ENCODE results near the gene EFNB3. TPM values are rescaled to one million over a fixed set of nuclear protein-coding genes. Genes with fewer than 3 reads are reported as not detected.

EFNB3 gene
- total RNA-seq, 2 experiments from 2014 or later, result not detected

DNA sequence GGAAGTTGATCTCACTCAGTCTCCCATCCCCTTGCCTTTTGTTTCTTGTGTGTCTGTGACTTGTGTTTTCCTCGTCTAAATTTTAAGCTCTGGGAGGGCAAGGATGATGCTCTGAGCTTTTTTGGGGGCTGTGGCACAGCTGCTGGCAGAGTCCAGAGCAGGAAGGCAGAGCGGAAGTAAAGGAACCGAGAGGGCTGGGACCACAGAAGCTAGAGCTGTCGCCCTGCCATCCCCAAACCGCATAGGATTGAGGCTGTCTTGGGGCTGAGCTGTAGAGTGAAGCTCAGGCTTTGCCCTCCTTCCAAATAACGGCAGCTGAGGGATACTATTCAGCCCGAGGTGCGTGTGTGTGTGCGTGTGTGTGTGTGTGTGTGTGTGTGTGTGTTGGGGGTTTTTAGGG lies 8.8 kb downstream of the EFNB3 start:
- ChIA-PET POLR2A (interaction anchor here (0.6 to 2.9 kb wide), 3 partner anchors 18 to 29 kb away, joined by 3 to 13 read pairs (median 3); partner anchors contain the start of gene TP53), CTCF (interaction anchor here (0.8 to 2.4 kb wide), 4 partner anchors 9 to 84 kb away, joined by 3 to 7 read pairs (median 3); partner anchors contain the start of genes SHBG and TP53)
- Mint-ChIP-seq H3K36me3 (ENCODE audit: low read depth) (no peaks in the 10 kb centered on the region), H3K4me1 (ENCODE audit: low read depth) (peaks cover 18% of the 10 kb centered on the region), H3K9me3 (no peaks in the 10 kb centered on the region), H3K27me3 (peaks cover 60% of the 10 kb centered on the region), H3K27ac (no peak overlapping the region), H3K4me3 (no peak overlapping the region)
- DNase-seq (no peak), ATAC-seq (no peak)
- TF ChIP-seq, protein P1, sequence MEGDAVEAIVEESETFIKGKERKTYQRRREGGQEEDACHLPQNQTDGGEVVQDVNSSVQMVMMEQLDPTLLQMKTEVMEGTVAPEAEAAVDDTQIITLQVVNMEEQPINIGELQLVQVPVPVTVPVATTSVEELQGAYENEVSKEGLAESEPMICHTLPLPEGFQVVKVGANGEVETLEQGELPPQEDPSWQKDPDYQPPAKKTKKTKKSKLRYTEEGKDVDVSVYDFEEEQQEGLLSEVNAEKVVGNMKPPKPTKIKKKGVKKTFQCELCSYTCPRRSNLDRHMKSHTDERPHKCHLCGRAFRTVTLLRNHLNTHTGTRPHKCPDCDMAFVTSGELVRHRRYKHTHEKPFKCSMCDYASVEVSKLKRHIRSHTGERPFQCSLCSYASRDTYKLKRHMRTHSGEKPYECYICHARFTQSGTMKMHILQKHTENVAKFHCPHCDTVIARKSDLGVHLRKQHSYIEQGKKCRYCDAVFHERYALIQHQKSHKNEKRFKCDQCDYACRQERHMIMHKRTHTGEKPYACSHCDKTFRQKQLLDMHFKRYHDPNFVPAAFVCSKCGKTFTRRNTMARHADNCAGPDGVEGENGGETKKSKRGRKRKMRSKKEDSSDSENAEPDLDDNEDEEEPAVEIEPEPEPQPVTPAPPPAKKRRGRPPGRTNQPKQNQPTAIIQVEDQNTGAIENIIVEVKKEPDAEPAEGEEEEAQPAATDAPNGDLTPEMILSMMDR (IDR thresholded peaks at IDR 0.05), result no peak
- intact Hi-C loops (cut with micrococcal nuclease), result no loop called here

DNA sequence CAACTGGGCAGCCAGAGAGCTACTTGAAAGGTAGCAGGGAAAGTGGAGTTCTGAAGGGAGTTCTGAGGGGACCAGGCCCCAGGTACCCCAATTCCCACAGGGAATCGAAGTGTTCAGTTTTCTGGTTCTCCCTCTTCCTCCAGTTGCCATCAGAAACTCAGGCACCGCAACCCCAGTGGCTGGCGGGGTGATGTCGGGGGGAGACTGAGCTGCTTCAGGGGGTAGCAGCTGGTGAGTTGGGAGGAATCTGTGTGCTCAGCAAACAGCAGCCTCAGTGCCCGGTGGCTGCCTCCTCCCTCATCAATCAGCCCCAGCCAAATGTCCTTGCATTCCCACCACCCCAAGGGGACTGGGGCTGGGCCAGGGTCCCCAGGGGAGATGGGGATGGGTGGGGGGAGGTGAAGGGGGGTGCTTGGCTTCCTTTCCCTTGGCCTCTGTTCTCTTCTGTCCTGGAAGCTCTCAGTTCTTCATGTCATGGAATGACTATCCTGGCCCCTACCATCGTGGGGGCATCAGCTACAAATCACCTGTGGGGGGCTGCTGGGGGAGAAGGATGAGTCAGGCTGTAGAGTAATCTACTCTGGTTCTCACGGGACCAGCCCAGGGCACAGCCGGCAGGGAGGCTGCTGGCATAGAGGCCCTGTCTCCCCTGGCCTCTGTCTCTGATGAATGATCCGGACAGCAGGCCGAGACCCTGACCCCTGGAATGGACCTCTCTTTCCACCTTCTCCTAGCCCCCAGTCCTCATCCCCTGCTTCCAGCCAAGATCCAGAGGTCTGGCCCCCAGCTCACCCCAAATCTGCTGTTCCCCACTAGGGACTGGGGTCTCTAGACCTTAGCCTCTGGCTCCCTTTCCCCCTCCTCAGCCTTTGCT lies 10.0 kb downstream of the EFNB3 start:
- peaks cover 61% of the 10 kb centered on the region for H3K27me3 Mint-ChIP-seq
- H3K27ac Mint-ChIP-seq, result no peak overlapping the region
- no peak overlapping the region for H3K4me3 Mint-ChIP-seq
- ChIA-PET CTCF (interaction anchor here (1.6 to 2.4 kb wide), 2 partner anchors 29 to 85 kb away, joined by 3 to 7 read pairs; partner anchors contain the start of gene SHBG), POLR2A (interaction anchor here (1.0 to 2.9 kb wide), 3 partner anchors 27 to 30 kb away, joined by 3 to 13 read pairs (median 3); partner anchors contain the start of genes TP53 and WRAP53)
- TF ChIP-seq, protein P1 (IDR thresholded peaks at IDR 0.05), result no peak
- ATAC-seq, result no peak
- no peaks in the 10 kb centered on the region for H3K36me3 Mint-ChIP-seq (ENCODE audit: low read depth)
- intact Hi-C loops (cut with micrococcal nuclease), result no loop called here
- peaks cover 17% of the 10 kb centered on the region for H3K4me1 Mint-ChIP-seq (ENCODE audit: low read depth)
- no peaks in the 10 kb centered on the region for H3K9me3 Mint-ChIP-seq
- DNase-seq, result no peak

DNA sequence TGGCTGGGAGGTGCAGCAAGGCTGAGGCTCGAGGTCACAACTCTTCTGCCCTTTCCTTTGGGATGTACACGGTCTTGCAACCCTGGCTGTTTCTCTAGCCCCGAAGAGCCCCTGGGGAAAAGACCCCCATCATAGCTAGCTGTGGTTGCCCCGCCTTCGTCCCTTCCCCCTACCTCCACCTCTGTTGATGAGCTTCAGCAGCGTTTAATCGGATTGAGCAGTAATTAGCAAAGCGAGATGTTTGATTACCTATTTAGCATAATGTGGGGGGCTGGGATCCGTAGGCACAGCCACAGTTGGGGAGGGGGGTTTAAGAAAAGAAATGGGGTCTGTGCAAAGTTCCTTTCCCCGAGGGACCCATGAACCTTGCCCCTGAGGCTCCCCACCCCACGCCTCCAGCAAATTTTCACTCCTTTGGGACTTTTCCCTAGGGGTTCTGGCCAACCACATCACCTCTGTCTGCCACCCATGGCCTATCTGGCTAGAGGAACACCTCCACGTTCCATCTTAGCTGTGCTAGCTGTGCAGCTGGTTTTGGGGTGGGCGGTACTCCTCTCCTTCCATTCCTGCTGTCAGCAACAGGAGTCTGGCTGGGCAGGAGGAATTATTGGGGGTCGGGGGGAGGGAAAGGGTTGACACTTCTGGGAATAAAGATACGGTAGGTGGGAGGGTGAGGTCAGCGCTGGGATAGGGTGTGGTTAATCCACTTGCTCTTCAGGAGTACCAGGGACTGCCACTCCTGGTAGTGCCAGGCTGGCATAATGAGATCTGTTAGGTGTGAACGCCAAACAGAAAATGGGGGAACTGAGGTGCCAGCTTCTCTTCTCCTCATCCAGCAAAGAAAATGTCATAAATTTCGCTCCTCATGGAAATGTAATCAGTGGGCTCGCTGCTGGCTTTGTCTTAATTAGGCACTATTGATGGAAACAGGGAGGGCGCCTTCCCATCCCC lies 11.2 kb downstream of the EFNB3 start:
- POLR2A ChIA-PET, result no interaction called here
- H3K4me3 Mint-ChIP-seq, result peak overlapping the region; percentile 68

DNA sequence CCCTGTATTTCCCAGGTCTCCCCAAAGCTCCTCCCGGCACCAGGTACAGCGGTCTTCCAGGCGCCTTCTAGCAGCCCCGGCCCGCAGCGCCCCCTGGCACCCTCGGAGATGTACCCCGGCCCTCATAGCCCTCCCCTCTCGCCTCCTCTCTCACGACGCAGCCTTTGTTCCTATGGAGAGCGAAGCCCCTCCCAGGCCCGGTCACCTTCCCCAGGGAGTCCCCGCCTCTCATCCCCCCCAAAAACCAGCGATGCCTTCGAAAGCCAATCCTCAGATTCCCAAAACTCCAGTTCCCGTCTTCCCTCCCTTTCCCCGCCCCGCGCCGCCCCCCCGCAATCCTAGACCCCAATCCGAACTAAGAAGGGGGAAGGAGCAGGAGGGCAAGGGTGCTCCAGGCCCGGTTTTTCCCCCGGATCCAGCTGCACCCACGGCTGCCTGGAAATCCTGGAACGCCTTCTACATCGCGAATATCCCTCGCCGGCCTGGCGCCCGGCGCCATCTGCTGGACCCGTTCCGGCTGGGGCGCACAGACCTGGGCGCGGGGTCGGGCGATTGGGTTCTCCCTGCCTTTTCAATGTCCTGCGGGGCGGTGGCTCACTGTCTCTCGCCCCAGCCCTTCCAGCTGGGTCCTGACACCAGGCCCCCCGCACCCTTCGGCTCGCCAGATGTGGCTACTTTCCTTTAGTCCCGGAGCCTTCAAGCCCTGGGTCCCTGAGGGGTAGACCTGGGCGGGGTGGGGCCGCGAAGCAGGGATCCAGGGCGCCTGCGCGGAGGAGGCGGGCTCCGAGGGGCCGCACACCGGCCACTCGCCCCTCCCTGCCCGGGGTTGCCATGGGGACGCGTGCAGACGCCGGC lies 12.1 kb downstream of the EFNB3 start, which contains the start of gene DNAH2:
TSS of gene DNAH2 (plus strand) at position 844 of the 855 bp plus-strand sequence. CDS start 1,991 bp downstream, outside the sequence.
- POLR2A ChIA-PET, result interaction anchor here (1.4 kb wide), 1 partner anchor 30 kb away, joined by 5 read pairs; the partner anchor contains the start of gene TP53
- Mint-ChIP-seq H3K4me1 (ENCODE audit: low read depth) (peaks cover 9% of the 10 kb centered on the region), H3K36me3 (ENCODE audit: low read depth) (no peaks in the 10 kb centered on the region), H3K27me3 (peaks cover 60% of the 10 kb centered on the region), H3K4me3 (peak within 1 kb of the TSS; percentile 68), H3K27ac (no peak within 1 kb of the TSS), H3K9me3 (no peaks in the 10 kb centered on the region)
- ATAC-seq, result peak; percentile 80
- TF ChIP-seq, protein P1 (IDR thresholded peaks at IDR 0.05), result peak; percentile 49
- intact Hi-C loops (cut with micrococcal nuclease), result no loop called here
- peak; percentile 66 for DNase-seq
- CTCF ChIA-PET, result interaction anchor here (1.0 to 1.5 kb wide), 5 partner anchors 10 to 436 kb away, joined by 3 to 6 read pairs (median 3); partner anchors contain the start of genes SLC2A4 and WRAP53

More for the DNA sequence above, 11.2 kb downstream of the EFNB3 start:
- Mint-ChIP-seq H3K9me3 (no peaks in the 10 kb centered on the region), H3K27me3 (peaks cover 61% of the 10 kb centered on the region), H3K4me1 (ENCODE audit: low read depth) (peaks cover 9% of the 10 kb centered on the region), H3K36me3 (ENCODE audit: low read depth) (no peaks in the 10 kb centered on the region), H3K27ac (no peak overlapping the region)
- intact Hi-C loops (cut with micrococcal nuclease), result no loop called here
- ATAC-seq, result no peak
- TF ChIP-seq, protein P1 (IDR thresholded peaks at IDR 0.05), result no peak
- DNase-seq, result no peak
- CTCF ChIA-PET, result interaction anchor here (0.8 to 1.4 kb wide), 4 partner anchors 10 to 435 kb away, joined by 3 to 4 read pairs (median 3); partner anchors contain the start of genes SLC2A4 and WRAP53
